Suprapubic skin (tissue), 4 donors: ENCODE results near the gene DNAJC21.

Source experiments
- CTCF ChIP-seq, 2 donors: fragments of 200-600 bp in 1 of 2; fragments of 450-650 bp in 1 of 2; sonication (generic) in 1 of 2; IDR thresholded peaks; one replicate each; pipeline ENCODE4 v1.5.1; 2016 to 2019; ENCODE audit warnings: antibody characterized with exemption in 2 of 2, mild to moderate bottlenecking in 1 of 2, moderate library complexity in 1 of 2
- EP300 ChIP-seq: sonication (generic); formaldehyde crosslinking; IDR thresholded peaks from one replicate; pipeline ENCODE4 v1.6.1; 2017; ENCODE audit warnings: antibody characterized with exemption
- POLR2A ChIP-seq, 2 donors: fragments of 450-650 bp; IDR thresholded peaks; one replicate each; pipeline ENCODE4 v1.6.1; 2017; ENCODE audit warnings: antibody characterized with exemption in 2 of 2, mild to moderate bottlenecking in 2 of 2, moderate library complexity in 2 of 2
- POLR2AphosphoS5 ChIP-seq, 3 donors: sonication (generic); formaldehyde crosslinking; IDR thresholded peaks; one replicate each; pipeline ENCODE4 v1.6.1; 2017; ENCODE audit warnings: antibody characterized with exemption in 3 of 3

GRCh38 chr5:34886392-34887119, 42.8 kb upstream of the DNAJC21 start:
- TF ChIP-seq CTCF (IDR thresholded peaks at IDR 0.05), result no peak
- no peak for TF ChIP-seq EP300
- TF ChIP-seq POLR2A (IDR thresholded peaks at IDR 0.05), result no peak
- no peak for TF ChIP-seq POLR2AphosphoS5 (IDR thresholded peaks at IDR 0.05)
